Progenitor cell of endocrine pancreas (in vitro differentiated cells): ENCODE results near the gene TMEM139. TPM values are rescaled to one million over a fixed set of nuclear protein-coding genes. Genes with fewer than 3 reads are reported as not detected.

Source experiments
- DNase-seq: peaks from one replicate; pipeline ENCODE4 v3.0.0; 2021; ENCODE audit warnings: low spot score; ENCODE audit not compliant: unreplicated experiment
- H3K27ac Mint-ChIP-seq: 2 replicates; pipeline ENCODE4 v1.8.0; 2021; ENCODE audit warnings: mild to moderate bottlenecking, moderate library complexity, mixed read lengths
- H3K27me3 Mint-ChIP-seq: 2 replicates; pipeline ENCODE4 v1.8.0; 2021; ENCODE audit warnings: mixed read lengths
- H3K36me3 Mint-ChIP-seq: 2 replicates; pipeline ENCODE4 v1.8.0; 2022; ENCODE audit warnings: mixed read lengths; ENCODE audit not compliant: insufficient read depth
- H3K4me1 Mint-ChIP-seq: 2 replicates; pipeline ENCODE4 v1.8.0; 2021; ENCODE audit warnings: low read depth, mixed read lengths
- H3K4me3 Mint-ChIP-seq: 2 replicates; pipeline ENCODE4 v1.8.0; 2021; ENCODE audit warnings: low read depth, mild to moderate bottlenecking, moderate library complexity, mixed read lengths
- H3K9me3 Mint-ChIP-seq: 2 replicates; pipeline ENCODE4 v1.8.0; 2021; ENCODE audit warnings: low read depth, mixed read lengths
- CTCF ChIP-seq: fragments of 200-600 bp; sonication (generic); IDR thresholded peaks from one replicate; pipeline ENCODE4 v1.5.0; 2021; ENCODE audit warnings: antibody characterized with exemption, mild to moderate bottlenecking; ENCODE audit not compliant: unreplicated experiment
- total RNA-seq: library from RNA; stranded (reverse); gene quantifications from 2 replicates; pipeline ENCODE4 v1.2.1, GENCODE V29; 2021

Gene TMEM139
- total RNA-seq, 1 donor from 2014 or later, result 4.7 TPM

GRCh38 chr7:143316492-143316891, 31.7 kb downstream of the TMEM139 start:
- no peaks in the 10 kb centered on the region for H3K9me3 Mint-ChIP-seq
- DNase-seq, result no peak
- H3K4me3 Mint-ChIP-seq, result no peak overlapping the region
- H3K36me3 Mint-ChIP-seq, result peaks cover 8% of the 10 kb centered on the region
- H3K4me1 Mint-ChIP-seq, result no peaks in the 10 kb centered on the region
- no peak for TF ChIP-seq CTCF
- H3K27me3 Mint-ChIP-seq, result no peaks in the 10 kb centered on the region
- H3K27ac Mint-ChIP-seq, result no peak overlapping the region

GRCh38 chr7:143318661-143319060, 33.9 kb downstream of the TMEM139 start:
- TF ChIP-seq CTCF, result no peak
- Mint-ChIP-seq H3K4me1 (no peaks in the 10 kb centered on the region), H3K4me3 (no peak overlapping the region), H3K27me3 (no peaks in the 10 kb centered on the region), H3K27ac (no peak overlapping the region), H3K36me3 (no peaks in the 10 kb centered on the region), H3K9me3 (no peaks in the 10 kb centered on the region)
- no peak for DNase-seq

GRCh38 chr7:143320620-143321019, 35.9 kb downstream of the TMEM139 start:
- Mint-ChIP-seq H3K27ac (no peak overlapping the region), H3K27me3 (no peaks in the 10 kb centered on the region), H3K4me3 (no peak overlapping the region), H3K36me3 (no peaks in the 10 kb centered on the region), H3K4me1 (peaks cover 11% of the 10 kb centered on the region), H3K9me3 (no peaks in the 10 kb centered on the region)
- no peak for DNase-seq
- TF ChIP-seq CTCF, result no peak

- DNase-seq, result no peak
- H3K9me3 Mint-ChIP-seq, result no peaks in the 10 kb centered on the region
- TF ChIP-seq CTCF, result no peak
Measured at GRCh38 chr7:143321242-143321641, 36.5 kb downstream of the TMEM139 start.

DNA sequence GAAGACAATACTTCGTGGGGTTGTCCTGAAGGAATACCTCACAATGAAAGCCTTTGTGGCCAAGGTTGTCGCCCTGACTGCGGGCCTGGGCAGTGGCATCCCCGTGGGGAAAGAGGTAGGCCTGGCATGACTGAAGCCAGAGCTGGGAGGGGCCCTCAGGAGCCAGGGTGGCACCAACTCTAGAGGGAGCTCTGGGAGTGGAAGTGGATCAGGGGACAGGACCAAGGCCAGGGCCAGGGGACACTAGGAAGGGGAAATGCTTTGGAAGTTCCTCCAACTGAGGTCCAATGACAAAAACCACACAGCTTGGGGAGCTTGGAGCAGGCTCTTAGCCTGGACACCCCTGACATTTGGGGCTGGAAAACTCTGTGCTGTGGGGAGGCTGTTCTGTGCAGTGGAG, 37.0 kb downstream of the TMEM139 start:
- Mint-ChIP-seq H3K4me3 (no peak overlapping the region), H3K9me3 (no peaks in the 10 kb centered on the region), H3K27ac (no peak overlapping the region), H3K36me3 (no peaks in the 10 kb centered on the region), H3K4me1 (peaks cover 11% of the 10 kb centered on the region), H3K27me3 (no peaks in the 10 kb centered on the region)
- DNase-seq, result no peak
- TF ChIP-seq CTCF, result no peak

More at GRCh38 chr7:143321242-143321641, 36.5 kb downstream of the TMEM139 start:
- Mint-ChIP-seq H3K27ac (no peak overlapping the region), H3K4me3 (no peak overlapping the region), H3K36me3 (no peaks in the 10 kb centered on the region), H3K27me3 (no peaks in the 10 kb centered on the region), H3K4me1 (peaks cover 11% of the 10 kb centered on the region)
